HG02571 (cell line): ENCODE data around the gene NDRG3.
A peak's percentile ranks its signal among the peaks of the same experiment; 100 is the strongest.
"Not testable (repeated sequence)": the region's sequence is repeated elsewhere in the genome, so short reads cannot be mapped to it uniquely, and the experiment has no call there.

ENCODE experiments used
- ATAC-seq: cut with Tn5 transposase; IDR thresholded peaks from one replicate; pipeline ENCODE4 v1.9.1; 2021; ENCODE audit warnings: mild to moderate bottlenecking, moderate library complexity; ENCODE audit not compliant: unreplicated experiment

The NDRG3 gene

DNA sequence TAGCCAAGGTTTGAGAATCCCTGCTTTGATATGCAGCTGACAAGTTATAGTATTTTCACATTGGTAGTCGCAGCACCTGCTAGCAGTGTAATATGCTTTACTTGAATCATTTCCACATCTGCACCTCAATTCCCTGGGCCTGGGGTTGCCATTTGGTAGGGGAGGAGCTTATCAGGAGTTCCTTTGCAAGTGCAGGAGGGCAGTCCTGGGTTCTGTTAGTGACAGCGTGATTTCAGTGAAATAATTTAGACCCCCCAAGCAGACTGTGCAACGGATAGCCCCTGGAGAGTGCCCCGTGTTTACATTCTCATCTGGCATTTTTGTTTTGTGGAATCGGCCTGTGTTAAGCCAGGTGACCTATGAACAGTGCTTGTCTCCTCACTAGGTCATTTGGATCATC, 134.3 kb downstream of the NDRG3 start:
- no peak for ATAC-seq

GRCh38 chr20:36608388-36608728, 137.5 kb downstream of the NDRG3 start:
- ATAC-seq = not testable (repeated sequence)

DNA sequence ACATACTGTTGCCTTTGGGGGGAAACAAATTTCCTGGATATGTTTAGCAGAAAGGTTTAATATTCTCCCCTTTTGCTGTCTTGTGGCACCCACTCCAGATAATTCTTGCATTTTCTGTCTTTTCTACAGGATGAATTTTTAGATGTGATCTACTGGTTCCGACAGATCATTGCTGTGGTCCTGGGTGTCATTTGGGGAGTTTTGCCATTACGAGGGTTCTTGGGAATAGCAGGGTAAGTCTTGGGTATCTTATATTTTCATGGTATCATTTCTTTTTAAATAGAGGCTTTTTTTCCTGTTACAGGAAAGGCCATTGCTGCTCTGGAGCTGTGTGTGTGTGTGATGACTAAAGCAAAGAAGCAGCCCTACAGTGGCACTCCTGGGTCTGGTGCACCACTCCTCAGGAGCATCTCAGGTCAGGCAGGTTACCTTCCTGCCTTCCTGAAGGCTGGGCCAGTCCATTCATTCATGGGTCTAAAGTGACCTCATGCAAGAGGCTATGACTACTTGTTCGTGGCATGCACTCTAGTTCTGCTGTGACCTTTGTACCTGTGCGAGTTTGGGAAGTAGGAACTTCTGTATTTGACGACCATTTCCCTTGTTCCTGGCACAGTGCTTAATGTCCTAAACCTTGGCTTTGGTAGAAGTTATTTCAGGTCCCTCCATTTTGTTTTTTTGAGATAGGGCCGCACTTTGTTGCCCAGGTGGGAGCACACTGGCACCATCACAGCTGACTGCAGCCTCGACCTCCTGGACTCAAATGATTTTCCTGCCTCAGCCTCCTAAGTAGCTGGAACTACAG, 138.1 kb downstream of the NDRG3 start:
- no peak for ATAC-seq

DNA sequence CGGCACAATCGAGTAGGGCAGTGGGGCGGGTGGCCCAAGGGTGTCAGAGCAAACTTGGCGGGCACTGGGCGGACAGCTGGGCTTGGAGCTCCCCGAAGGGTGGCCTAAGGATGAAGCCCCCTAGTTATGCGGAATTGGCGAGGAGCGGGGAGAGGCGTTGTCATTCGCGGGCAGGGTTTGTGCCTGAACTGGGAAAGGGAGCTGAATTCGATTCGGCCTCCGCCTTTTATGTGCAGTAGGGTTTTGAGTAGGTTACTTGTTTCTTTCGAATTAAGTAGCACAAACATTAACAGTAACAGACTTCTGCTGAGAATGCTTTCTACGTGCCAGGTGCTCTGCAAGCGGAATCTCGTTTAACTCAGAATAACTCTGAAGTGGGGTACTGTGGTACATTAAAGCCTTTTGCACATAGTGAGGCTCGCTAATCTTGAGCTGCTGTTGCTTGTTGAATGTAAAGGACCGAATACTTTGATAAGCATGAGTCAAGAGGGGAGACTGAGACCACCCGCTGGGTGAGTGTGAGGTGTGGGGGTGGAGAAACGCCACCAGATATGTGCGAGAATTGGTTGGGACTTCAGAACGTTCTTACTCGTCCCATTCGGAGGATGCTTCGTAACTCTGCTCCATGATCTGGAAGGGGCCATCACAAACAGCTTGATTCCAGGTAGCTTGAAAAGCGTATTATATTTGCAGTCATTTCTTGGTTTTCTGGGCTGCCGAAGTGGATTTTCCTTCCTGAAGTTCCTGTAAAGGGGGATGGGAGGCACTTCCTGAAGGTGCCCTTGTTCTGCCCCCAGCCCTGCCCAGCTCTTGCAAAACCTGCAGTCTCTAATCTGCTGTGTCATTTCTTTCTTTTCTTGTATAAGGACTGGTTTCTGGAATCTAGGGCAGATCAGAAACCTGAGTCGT, 139.5 kb downstream of the NDRG3 start:
- peak; percentile 13 for ATAC-seq

DNA sequence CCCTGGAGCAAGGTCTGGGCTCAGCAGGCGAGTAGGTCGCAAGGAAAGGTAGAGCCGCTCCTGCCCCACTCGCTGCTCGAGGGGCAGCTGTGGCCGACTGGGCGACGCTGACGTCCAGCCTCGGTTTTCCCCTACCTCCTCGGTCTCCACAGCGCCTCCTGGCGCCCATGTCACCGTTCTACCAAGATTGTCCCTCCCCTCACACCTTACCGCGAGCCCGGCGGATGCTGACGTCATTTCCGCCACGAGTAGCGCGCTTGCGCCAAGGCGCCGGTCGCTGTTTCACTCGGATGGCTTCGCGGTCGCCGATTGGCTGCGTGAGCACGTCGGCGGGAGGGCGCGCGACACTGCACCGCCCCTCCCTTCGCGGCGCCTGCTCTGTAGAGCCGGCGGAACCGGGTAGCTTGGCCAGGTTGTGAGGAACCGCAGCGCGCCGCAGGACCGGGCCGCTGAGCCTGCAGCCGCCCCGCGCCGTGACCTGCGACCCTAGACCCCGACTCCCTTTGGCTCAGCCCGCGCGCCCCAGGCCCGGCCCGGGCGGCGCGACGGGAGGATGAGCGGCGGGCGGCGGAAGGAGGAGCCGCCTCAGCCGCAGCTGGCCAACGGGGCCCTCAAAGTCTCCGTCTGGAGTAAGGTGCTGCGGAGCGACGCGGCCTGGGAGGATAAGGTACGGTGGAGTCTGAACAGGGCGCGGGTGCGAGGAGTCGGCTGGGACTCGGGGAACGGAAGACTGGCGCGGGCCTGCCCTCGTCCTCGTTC, 140.3 kb downstream of the NDRG3 start, which contains the start of gene RAB5IF:
Gene RAB5IF (plus strand): TSS at position 381 of the 759 bp plus-strand sequence. CDS start 173 bp downstream, at position 554.
- peak; percentile 87 for ATAC-seq

- ATAC-seq = peak; percentile 16
Observed at GRCh38 chr20:36604952-36605398, 140.9 kb downstream of the NDRG3 start.
